GM12891 (cell line): Measurements from ENCODE around the gene CFAP61.

Experiments
- PAX5 ChIP-seq: IDR thresholded peaks from 2 replicates; pipeline ENCODE4 v1.6.1; 2011; ENCODE audit warnings: low read length, moderate library complexity, mild to moderate bottlenecking; ENCODE audit not compliant: insufficient read depth, severe bottlenecking
- POLR2A ChIP-seq: IDR thresholded peaks from 2 replicates; pipeline ENCODE4 v1.6.1; 2011; ENCODE audit warnings: low read depth, low read length, control low read depth
- POLR2AphosphoS5 ChIP-seq: IDR thresholded peaks from 2 replicates; pipeline ENCODE4 v1.6.1; 2011; ENCODE audit warnings: low read depth, low read length, control low read depth
- SPI1 ChIP-seq: IDR thresholded peaks from 2 replicates; pipeline ENCODE4 v1.6.1; 2011; ENCODE audit warnings: low read depth, low read length, control low read depth
- TAF1 ChIP-seq: IDR thresholded peaks from 2 replicates; pipeline ENCODE4 v1.6.1; 2011; ENCODE audit warnings: low read depth, low read length, control low read depth

DNA sequence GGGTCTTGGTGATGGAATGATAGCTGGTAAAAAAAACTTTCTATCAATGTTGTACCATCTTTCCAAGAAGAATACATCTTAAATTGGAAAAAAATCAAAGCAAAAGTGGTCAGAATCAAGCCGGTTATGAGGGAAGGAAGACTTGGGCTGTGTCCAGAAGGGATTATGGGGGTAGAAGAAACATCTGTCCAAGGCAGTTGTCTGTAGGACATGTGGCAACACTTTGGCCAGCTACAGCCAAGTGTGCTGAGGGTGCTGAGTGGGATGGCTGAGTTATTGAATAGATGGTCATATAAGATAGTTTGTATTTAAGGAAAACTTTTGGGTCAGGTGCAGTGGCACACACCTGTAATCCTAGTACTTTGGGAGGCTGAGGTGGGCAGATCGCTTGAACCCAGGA lies 354.0 kb downstream of the CFAP61 start:
- TF ChIP-seq POLR2AphosphoS5: no peak
- no peak for TF ChIP-seq TAF1
- no peak for TF ChIP-seq POLR2A
- no peak for TF ChIP-seq PAX5
- TF ChIP-seq SPI1: no peak
